Mesenteric fat pad (tissue), 1 donor: ENCODE measurements around the gene SLF1. TPM values are rescaled to one million over a fixed set of nuclear protein-coding genes. Genes with fewer than 3 reads are reported as not detected.

ENCODE experiments used
- DNase-seq: peaks from one replicate; pipeline ENCODE4 v3.0.0-alpha.2; 2020; ENCODE audit warnings: low spot score
- total RNA-seq: library from RNA; stranded (reverse); fragmentation: NEBNext Ultra II Directional; extraction: Animal tissue kit (Norgen Biotek cat#: 25700); gene quantifications from one replicate; pipeline ENCODE4 v1.2.1, GENCODE V29; 2021
- donor health status: DM: yes; HTN: yes; CAD: no.

Gene SLF1
- total RNA-seq, 1 donor from 2014 or later, result 3.3 TPM

- no peak for DNase-seq
Observed at GRCh38 chr5:94707359-94707758, 88.9 kb downstream of the SLF1 start.

GRCh38 chr5:94709277-94709676 is 90.8 kb downstream of the SLF1 start:
- no peak for DNase-seq

DNA sequence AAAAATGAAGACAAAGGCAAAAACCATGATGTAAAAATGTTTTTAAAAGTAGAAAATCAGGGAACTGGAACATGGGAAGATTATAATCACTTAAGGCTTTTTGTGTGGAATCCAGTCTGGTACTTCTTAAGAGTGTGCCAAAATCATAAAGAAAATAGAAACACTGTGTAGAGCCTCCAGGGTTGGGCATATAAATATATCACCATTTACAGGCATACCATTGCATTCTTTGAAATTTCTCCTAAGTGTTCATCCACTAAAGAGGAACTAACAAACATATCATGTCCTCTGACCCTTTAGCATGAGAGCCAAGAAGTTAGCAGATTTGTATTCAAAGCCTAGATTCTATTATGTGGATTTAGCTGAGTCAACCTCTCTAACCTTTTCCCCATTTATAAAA is 93.3 kb downstream of the SLF1 start:
- no peak for DNase-seq

- DNase-seq, result no peak
Observed at GRCh38 chr5:94715768-94716167, 97.3 kb downstream of the SLF1 start.

- DNase-seq, result no peak
Observed at GRCh38 chr5:94725142-94725541, 106.7 kb downstream of the SLF1 start.

GRCh38 chr5:94731471-94731870 is 113.0 kb downstream of the SLF1 start:
- DNase-seq, result no peak

- DNase-seq, result no peak
Observed at GRCh38 chr5:94736498-94736897, 118.0 kb downstream of the SLF1 start.

GRCh38 chr5:94740286-94740685 is 121.8 kb downstream of the SLF1 start:
- DNase-seq, result no peak

- no peak for DNase-seq
Observed at GRCh38 chr5:94742852-94743251, 124.4 kb downstream of the SLF1 start.

GRCh38 chr5:94744906-94745305 is 126.4 kb downstream of the SLF1 start:
- DNase-seq, result no peak

DNA sequence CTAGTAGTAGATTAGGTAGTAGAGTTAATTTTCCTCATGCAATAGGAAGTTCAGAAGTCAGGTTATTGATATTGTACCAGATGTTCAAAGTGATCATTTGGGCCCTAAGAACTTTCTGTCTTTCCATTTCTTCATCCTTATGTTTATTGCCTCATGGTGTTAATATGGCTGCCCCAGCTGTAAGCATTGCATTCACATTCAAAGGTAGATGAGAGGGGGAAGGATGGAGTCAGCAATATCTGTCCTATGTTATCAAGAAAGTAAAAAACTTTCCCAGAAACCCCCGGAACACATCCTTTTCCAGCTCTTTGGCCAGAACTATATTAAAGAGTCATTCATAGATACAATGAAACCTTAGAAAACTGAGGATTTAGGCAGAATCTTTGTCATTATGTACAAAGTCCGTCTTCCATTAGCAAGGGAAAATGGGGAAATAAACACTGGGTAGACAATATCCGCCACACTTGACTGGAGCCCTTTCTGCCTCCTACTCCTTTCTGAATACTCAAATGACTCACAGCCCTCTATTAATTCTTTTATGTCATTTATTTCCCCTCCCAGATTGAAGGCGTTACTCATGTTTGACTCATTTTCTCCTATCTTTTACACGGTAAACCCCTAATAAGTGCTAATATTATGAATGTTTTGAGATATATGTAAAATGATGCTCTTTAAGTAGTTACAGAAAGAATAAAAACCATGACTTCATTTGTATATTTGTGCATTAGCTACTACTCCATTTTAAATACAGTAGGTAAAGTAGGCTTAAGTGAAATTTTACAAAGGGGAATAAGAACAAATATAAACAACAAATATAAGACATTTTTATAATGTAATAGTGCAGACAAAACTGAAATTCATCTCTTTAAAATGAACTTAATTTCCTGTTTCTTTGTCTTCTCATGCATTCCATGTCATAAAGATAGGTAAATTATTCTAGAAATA is 127.6 kb downstream of the SLF1 start:
- DNase-seq, result no peak

- no peak for DNase-seq
Observed at GRCh38 chr5:94746731-94747124, 128.3 kb downstream of the SLF1 start.

Other genes starting within 250 kb of the SLF1 start
- gene KIAA0825, start 65 bp upstream of the SLF1 start, total RNA-seq, result 3.8 TPM